Panc1 (cell line): Measurements from ENCODE around the gene DLGAP1.

ENCODE experiments used
- CTCF ChIP-seq: fragments of 450-650 bp; IDR thresholded peaks from 2 replicates; pipeline ENCODE4 v1.5.1; 2017; ENCODE audit warnings: mild to moderate bottlenecking
- POLR2AphosphoS5 ChIP-seq: IDR thresholded peaks from 2 replicates; pipeline ENCODE4 v1.6.1; 2012; ENCODE audit warnings: mild to moderate bottlenecking, low read depth, low read length, moderate library complexity
- REST ChIP-seq, 2 experiments: IDR thresholded peaks; 2 replicates each; pipeline ENCODE4 v1.6.1; 2011 to 2012; ENCODE audit warnings: low read depth in 2 of 2, control low read depth in 1 of 2, low read length in 1 of 2, mild to moderate bottlenecking in 1 of 2, moderate library complexity in 1 of 2; ENCODE audit not compliant: insufficient read depth in 1 of 2

GRCh38 chr18:4417714-4418113 lies 37.4 kb downstream of the DLGAP1 start:
- TF ChIP-seq CTCF (no peak), POLR2AphosphoS5 (no peak), REST (IDR thresholded peaks at IDR 0.05; ENCODE audit: insufficient read depth in 1 of 2, low read depth in 2 of 2, low read length in 1 of 2) (no peak)
